Activated naive CD8-positive, alpha-beta T cell treated with anti-CD3 and anti-CD28 coated beads, Interleukin-2, amount 10 ng/mL, durations not matched to agents 7 days and 5 days (primary cell): Measurements from ENCODE around the gene PRDX2. TPM values are rescaled to one million over a fixed set of nuclear protein-coding genes. Genes with fewer than 3 reads are reported as not detected.

ENCODE experiments used
- ATAC-seq: fragments of 150-1000 bp; cut with Tn5 transposase; one replicate; pipeline ENCODE4 v1.10.0; 2021; ENCODE audit warnings: low read depth, moderate library complexity
- POLR2A ChIA-PET: fragments of 350-600 bp; sonication (Branson Sonifier 250); formaldehyde crosslinking; loops from one replicate; lab custom pipeline; 2021; ENCODE audit warnings: antibody characterized with exemption; lab: Charles Lee
- DNase-seq: peaks from one replicate; pipeline ENCODE4 v3.0.0; 2021
- H3K27ac Mint-ChIP-seq: one replicate; pipeline ENCODE4 v1.8.0; 2022; ENCODE audit warnings: mild to moderate bottlenecking, mixed read lengths
- H3K27me3 Mint-ChIP-seq: one replicate; pipeline ENCODE4 v1.8.0; 2022; ENCODE audit warnings: mild to moderate bottlenecking, moderate library complexity, mixed read lengths
- H3K36me3 Mint-ChIP-seq: one replicate; pipeline ENCODE4 v1.8.0; 2021; ENCODE audit warnings: mild to moderate bottlenecking, mixed read lengths
- H3K4me1 Mint-ChIP-seq: one replicate; pipeline ENCODE4 v1.8.0; 2021; ENCODE audit warnings: mixed read lengths
- H3K4me3 Mint-ChIP-seq: one replicate; pipeline ENCODE4 v1.8.0; 2022; ENCODE audit warnings: mild to moderate bottlenecking, moderate library complexity, mixed read lengths
- H3K9me3 Mint-ChIP-seq: one replicate; pipeline ENCODE4 v1.8.0; 2021; ENCODE audit warnings: mixed read lengths
- total RNA-seq, 2 experiments: library from RNA; stranded (reverse); gene quantifications; one replicate each; pipeline ENCODE4 v1.2.3, GENCODE V29; 2021

The PRDX2 gene
- total RNA-seq, 2 experiments from 2014 or later: 170 to 181 TPM

DNA sequence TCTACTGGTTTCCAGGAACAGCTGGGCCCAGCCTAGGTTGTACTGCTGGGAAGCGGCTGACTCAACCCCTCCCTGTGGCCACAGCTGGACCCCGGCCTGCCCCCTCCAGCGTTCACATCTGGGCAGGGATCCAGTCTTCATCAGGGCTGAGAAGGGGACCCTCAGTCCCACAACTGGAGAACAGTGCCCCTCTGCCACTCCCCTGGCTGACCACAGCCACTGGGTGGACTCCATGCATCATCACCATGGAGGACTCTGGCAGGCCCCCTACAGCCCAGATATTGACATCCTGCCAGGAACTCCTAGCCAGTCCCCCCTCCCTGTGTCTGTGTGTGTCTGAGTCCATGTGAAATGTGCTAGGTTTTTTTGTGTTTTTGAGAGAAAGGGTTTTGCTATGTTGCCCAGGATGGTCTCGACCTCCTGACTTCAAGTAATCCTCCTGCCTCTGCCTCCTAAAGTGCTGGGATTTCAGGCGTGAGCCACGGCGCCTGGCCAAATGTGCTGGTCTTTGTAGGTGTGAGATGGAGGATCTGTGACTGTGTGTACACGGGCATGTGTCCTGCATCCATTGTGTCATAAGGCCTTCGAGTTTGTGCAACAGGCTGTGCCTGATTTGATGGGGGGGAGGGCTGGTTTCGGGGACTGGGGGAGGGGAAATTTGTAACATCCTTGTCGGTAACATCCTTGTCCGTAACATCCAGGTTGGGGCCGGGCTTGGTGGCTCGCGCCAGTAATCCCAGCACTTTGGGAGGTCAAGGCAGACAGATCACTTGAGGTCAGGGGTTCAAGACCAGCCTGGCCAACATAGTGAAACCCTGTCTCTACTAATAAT lies 22.2 kb downstream of the PRDX2 start:
- POLR2A ChIA-PET: interaction anchor here (1.2 to 8.6 kb wide), 3 partner anchors 9 to 22 kb away, joined by 4 to 361 read pairs (median 31); partner anchors contain the start of gene JUNB
- no peak for DNase-seq
- Mint-ChIP-seq H3K27me3 (no peaks in the 10 kb centered on the region), H3K36me3 (no peaks in the 10 kb centered on the region), H3K4me3 (peak overlapping the region; percentile 56), H3K27ac (peak overlapping the region; percentile 87), H3K9me3 (no peaks in the 10 kb centered on the region), H3K4me1 (peaks cover 28% of the 10 kb centered on the region)
- no peak for ATAC-seq

DNA sequence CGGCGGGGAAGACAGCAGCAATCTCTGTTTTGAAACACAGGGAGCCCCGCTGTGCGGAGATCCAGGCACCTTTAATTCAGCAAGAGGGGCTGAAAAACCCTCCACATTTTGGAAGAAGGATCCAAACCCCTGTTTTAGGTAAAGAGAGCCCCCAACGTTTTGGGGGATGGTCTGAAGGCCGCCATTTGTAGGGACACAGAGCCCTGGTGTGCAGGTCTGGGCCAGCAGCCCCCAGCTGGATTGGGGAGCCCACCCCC lies 22.8 kb downstream of the PRDX2 start:
- Mint-ChIP-seq H3K27ac (peak overlapping the region; percentile 94), H3K4me3 (peak overlapping the region; percentile 87), H3K27me3 (no peaks in the 10 kb centered on the region), H3K4me1 (peaks cover 29% of the 10 kb centered on the region), H3K9me3 (no peaks in the 10 kb centered on the region), H3K36me3 (no peaks in the 10 kb centered on the region)
- POLR2A ChIA-PET: interaction anchor here (0.5 to 8.6 kb wide), 7 partner anchors 9 to 373 kb away, joined by 3 to 361 read pairs (median 4); partner anchors contain the start of genes JUNB and RNASEH2A
- ATAC-seq (no peak), DNase-seq (no peak)

DNA sequence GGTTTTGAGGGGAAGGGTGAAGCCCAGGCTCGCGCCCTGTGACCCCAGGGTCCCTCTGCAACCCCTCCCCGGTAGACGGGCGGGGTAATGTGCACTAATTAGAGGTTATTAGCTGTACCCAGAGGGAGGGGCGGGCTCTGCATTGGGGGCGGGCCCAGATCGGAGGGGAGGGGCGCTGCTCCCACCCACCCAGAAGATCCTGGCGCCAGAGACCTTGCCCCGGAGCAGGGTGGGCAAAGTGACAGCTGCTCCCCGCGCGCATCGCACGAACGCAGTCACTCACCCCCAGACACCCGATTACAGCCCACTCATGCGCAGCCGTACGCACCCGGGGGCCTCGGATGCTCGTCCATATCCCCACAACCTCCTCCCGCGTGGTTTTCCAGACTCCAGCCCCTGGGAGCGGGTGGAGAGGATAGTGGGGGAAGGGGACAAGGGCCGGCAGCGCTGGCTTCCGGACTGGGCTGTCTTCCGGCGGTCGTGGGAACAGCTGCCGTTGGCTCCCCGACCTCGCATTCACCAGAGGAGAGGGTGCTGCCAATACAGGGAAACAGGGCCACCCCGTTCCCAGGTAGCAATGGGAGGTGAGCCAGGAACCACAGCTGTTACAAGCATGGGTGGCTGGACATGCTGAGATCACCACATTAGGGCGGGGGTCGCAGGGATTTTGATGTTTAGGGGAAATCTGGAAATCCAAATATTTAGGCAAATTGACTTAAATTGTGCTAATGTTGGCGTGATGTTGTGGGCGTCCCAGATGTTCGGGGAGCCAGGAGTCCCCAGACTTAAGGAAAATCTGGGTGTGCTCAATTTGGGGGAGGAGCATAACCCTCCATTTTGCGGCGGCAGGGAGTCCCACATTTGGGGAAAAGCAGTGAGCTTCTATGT lies 23.3 kb downstream of the PRDX2 start:
- H3K9me3 Mint-ChIP-seq: no peaks in the 10 kb centered on the region
- ATAC-seq (peak; percentile 4), DNase-seq (peak; percentile 67)
- POLR2A ChIA-PET: interaction anchor here (0.5 to 8.6 kb wide), 12 partner anchors 10 to 374 kb away, joined by 3 to 361 read pairs (median 4); partner anchors contain the start of genes GET3, JUNB and RNASEH2A
- H3K4me3 Mint-ChIP-seq: peak overlapping the region; percentile 87
- H3K4me1 Mint-ChIP-seq: peaks cover 28% of the 10 kb centered on the region
- no peaks in the 10 kb centered on the region for H3K36me3 Mint-ChIP-seq
- H3K27me3 Mint-ChIP-seq: no peaks in the 10 kb centered on the region
- H3K27ac Mint-ChIP-seq: peak overlapping the region; percentile 94

DNA sequence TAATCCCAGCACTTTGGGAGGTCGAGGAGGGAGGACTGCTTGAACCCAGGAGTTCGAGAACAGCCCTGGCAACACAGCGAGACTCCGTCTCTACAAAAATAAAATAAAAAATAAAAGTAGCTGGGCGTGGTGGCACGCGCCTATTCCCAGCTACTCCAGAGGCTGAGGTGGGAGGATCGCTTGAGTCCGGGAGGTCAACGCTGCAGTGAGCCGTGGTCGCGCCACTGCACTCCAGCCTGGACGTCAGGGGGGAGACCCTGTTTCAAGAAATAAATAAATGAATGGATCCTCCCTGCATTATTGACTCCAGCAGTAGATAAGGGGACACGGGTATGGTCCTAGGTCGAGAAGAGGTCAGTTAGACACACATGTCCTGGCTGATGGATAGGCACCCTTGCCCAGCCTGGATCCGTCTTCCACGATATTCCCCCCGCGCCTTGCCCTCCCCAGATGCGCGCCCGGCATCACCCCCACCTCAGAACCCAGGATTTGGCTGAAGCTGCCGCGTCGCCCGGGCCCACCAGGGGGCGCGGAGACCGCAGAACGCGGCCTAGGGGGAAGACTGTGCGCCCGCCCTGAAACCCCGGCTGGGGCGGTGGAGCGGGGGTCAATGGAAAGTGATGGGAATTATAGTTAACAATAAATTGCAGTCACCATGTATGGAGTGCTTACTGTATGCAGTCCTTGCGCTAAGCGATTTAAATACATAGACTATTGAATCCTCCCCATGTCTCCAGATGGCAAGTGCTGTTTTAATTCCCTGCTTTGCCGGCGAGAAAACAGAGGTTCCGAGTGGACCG lies 24.2 kb downstream of the PRDX2 start:
- peak; percentile 32 for ATAC-seq
- POLR2A ChIA-PET: interaction anchor here (0.6 to 8.6 kb wide), 8 partner anchors 11 to 189 kb away, joined by 3 to 361 read pairs (median 6); partner anchors contain the start of genes GET3, JUNB and RNASEH2A
- peak; percentile 92 for DNase-seq
- Mint-ChIP-seq H3K36me3 (no peaks in the 10 kb centered on the region), H3K9me3 (no peaks in the 10 kb centered on the region), H3K4me3 (peak overlapping the region; percentile 87), H3K27me3 (no peaks in the 10 kb centered on the region), H3K27ac (peak overlapping the region; percentile 94), H3K4me1 (peaks cover 28% of the 10 kb centered on the region)

DNA sequence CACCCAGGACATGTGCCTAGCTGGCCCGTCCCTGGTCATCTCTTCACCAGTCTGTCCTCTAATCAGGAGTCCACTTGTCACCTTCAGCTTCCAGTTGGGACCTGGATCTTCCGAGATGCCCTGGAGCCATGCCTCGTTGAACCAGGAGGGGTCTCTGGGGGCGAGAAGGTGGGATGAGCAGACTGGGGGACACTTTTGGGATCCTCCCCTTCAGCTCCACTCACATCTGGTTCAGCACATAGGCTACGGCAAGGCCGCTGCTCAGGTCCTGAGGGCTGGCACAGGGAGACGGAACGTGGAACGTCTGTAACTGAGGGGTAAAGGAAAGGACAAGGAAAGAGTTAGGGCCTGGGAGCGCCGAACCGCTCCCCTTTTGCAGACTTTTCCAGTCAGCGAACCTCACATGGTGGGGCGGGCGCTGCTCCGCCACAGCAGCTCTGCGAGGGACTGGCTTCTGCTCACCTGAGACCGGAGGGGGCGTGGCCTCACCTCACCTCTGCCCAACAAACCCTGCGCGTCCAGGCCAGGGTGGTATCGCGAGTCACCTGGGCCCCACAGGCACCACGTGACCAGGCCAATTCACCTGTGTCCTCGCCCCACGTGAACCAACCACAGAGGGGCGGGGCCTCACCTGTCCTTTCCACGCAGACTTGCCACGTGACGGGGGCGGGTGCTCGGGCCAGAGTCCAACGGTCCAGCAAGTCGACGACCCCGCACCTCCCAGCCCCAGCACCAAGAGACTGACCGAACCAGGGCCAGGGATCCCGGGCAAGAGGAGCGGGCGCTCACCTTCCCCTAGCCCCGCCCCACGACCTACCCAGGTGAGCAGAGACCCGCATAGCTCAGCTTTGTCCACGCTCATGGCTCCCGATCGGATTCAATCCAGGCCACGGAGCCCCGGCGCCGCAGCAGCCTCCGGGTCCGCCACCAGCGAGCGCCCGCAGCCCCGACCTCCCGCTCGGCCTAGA lies 26.7 kb downstream of the PRDX2 start, which contains the start of gene HOOK2:
TSS of gene HOOK2 (minus strand) at position 965 of the 968 bp plus-strand sequence. CDS start at position 862, 103 bp downstream.
- DNase-seq (no peak), ATAC-seq (peak; percentile 21)
- no peaks in the 10 kb centered on the region for H3K9me3 Mint-ChIP-seq
- H3K27ac Mint-ChIP-seq: peak within 1 kb of the TSS; percentile 48
- peak within 1 kb of the TSS; percentile 71 for H3K4me3 Mint-ChIP-seq
- POLR2A ChIA-PET: interaction anchor here (2.7 kb wide), 1 partner anchor 18 kb away, joined by 20 read pairs; the partner anchor contains the start of gene JUNB
- no peaks in the 10 kb centered on the region for H3K36me3 Mint-ChIP-seq
- no peaks in the 10 kb centered on the region for H3K27me3 Mint-ChIP-seq
- H3K4me1 Mint-ChIP-seq: peaks cover 19% of the 10 kb centered on the region

DNA sequence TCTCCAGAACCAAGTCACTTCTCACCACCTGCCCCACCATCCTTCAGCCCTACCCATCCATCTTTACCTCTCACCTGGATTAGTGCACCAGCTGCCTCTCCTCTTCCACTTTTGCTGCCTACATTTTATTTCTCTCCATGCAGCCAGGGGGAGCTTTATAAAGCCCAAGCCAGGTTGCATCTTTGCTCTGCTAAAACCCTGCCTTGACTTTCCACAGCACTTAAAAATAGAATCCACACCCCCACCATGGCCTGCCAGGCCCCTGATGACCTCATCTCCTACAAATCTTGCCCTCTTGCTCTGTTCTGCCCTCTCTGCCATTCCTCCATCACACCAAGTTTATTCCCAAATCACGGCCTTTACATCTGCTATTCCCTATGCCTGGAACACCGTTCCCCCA lies 28.0 kb downstream of the PRDX2 start:
- no peaks in the 10 kb centered on the region for H3K27me3 Mint-ChIP-seq
- H3K36me3 Mint-ChIP-seq: no peaks in the 10 kb centered on the region
- no peak overlapping the region for H3K4me3 Mint-ChIP-seq
- H3K4me1 Mint-ChIP-seq: peaks cover 12% of the 10 kb centered on the region
- peak overlapping the region; percentile 18 for H3K27ac Mint-ChIP-seq
- no peak for ATAC-seq
- POLR2A ChIA-PET: interaction anchor here (0.5 to 2.7 kb wide), 4 partner anchors 20 to 166 kb away, joined by 3 to 20 read pairs (median 4); partner anchors contain the start of gene JUNB
- DNase-seq: no peak
- H3K9me3 Mint-ChIP-seq: no peaks in the 10 kb centered on the region

DNA sequence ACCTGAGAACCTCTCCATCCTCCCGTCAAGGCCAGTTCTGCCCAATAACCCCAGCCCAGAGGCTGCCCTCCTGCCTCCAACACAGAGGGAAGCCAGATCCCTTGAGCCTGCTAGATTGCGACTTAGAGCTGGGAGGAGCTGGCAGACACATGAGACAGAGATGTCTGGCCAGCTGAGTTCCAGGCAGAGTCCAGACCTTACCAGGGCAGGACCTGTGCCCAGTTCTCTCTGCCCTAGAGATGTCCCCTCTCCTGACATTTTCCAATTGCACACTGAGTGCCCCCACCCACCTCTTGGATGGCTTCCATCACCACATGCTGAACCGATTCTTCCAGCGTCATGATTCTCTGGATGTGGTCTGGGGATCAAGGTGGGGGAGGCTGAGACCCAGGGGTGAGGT lies 29.3 kb downstream of the PRDX2 start:
- Mint-ChIP-seq H3K4me3 (no peak overlapping the region), H3K36me3 (no peaks in the 10 kb centered on the region), H3K27me3 (no peaks in the 10 kb centered on the region), H3K4me1 (peaks cover 8% of the 10 kb centered on the region), H3K27ac (no peak overlapping the region), H3K9me3 (no peaks in the 10 kb centered on the region)
- POLR2A ChIA-PET: interaction anchor here (2.7 kb wide), 1 partner anchor 21 kb away, joined by 20 read pairs; the partner anchor contains the start of gene JUNB
- DNase-seq (no peak), ATAC-seq (no peak)

DNA sequence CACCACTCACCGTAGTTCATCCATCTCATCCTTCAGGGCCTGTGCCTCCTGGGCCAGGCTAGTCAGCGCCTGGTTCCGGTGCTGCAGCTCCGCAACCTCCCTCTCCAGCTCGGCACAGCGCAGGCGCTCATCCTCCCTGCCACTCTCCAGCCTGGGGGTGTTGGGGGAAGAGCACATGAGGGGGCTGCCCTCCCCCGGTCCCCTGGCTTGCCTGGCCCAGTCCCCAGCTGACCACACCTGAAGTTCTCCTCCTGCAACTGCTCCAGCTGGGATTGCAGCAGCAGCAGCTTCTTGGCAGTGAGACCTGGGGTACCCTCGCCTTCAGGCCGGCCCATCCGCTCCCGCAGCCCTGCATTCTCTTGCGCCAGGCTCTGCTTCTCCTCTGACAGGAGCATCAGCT lies 30.7 kb downstream of the PRDX2 start:
- no peak for ATAC-seq
- Mint-ChIP-seq H3K4me3 (no peak overlapping the region), H3K9me3 (no peaks in the 10 kb centered on the region), H3K27ac (no peak overlapping the region), H3K27me3 (no peaks in the 10 kb centered on the region), H3K4me1 (peaks cover 8% of the 10 kb centered on the region), H3K36me3 (no peaks in the 10 kb centered on the region)
- POLR2A ChIA-PET: interaction anchor here (0.6 kb wide), 1 partner anchor 23 kb away, joined by 3 read pairs; no protein-coding TSS in a partner anchor
- DNase-seq: no peak

DNA sequence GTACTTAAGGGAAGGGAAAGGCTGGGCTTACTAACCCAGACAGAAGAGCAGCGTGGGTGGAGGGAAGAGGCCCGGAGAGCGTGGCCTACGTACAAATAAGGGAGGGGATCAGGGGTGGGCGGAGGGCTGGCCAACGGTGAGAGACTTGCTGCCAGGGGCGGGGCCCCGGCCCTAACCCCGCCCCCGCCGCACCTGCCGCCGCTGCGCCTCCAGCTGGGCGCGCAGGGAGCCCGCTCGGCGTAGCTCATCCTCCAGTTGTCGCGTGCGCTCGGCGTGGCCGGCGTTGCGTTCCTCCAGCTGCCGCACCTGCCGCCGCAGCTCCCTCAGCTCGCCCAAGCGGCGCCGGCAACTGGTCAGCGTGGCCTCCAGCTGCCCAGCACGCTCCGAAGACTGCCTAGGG lies 31.9 kb downstream of the PRDX2 start:
- H3K27me3 Mint-ChIP-seq: no peaks in the 10 kb centered on the region
- peak overlapping the region; percentile 24 for H3K4me3 Mint-ChIP-seq
- no peak overlapping the region for H3K27ac Mint-ChIP-seq
- POLR2A ChIA-PET: interaction anchor here (0.9 kb wide), 1 partner anchor 24 kb away, joined by 3 read pairs; no protein-coding TSS in a partner anchor
- H3K4me1 Mint-ChIP-seq: peaks cover 8% of the 10 kb centered on the region
- H3K36me3 Mint-ChIP-seq: no peaks in the 10 kb centered on the region
- H3K9me3 Mint-ChIP-seq: no peaks in the 10 kb centered on the region
- ATAC-seq (no peak), DNase-seq (peak; percentile 45)

DNA sequence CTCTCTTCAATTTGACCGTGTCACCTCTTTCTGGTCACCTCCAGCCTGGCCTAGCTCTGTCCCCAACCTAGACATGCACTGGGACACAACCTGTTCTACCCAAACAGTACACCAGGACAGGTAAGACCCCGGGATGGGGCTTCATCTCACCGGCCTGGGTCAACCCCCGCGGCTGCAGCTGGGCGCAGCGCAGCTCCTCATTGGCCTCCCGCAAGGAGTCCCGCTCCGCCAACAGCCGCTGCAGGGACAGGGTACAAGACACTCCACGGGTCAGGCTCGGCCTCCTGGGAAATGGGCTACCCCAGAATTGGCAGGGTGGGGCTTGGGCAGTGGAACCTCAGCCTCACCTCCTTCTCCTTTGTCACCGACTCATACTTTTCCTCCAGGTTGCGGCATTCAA lies 33.9 kb downstream of the PRDX2 start:
- Mint-ChIP-seq H3K9me3 (no peaks in the 10 kb centered on the region), H3K4me1 (peaks cover 3% of the 10 kb centered on the region), H3K27me3 (no peaks in the 10 kb centered on the region), H3K4me3 (no peak overlapping the region), H3K27ac (no peak overlapping the region), H3K36me3 (no peaks in the 10 kb centered on the region)
- DNase-seq (no peak), ATAC-seq (no peak)
- POLR2A ChIA-PET: interaction anchor here (3.1 kb wide), 1 partner anchor 24 kb away, joined by 30 read pairs; the partner anchor contains the start of gene JUNB

DNA sequence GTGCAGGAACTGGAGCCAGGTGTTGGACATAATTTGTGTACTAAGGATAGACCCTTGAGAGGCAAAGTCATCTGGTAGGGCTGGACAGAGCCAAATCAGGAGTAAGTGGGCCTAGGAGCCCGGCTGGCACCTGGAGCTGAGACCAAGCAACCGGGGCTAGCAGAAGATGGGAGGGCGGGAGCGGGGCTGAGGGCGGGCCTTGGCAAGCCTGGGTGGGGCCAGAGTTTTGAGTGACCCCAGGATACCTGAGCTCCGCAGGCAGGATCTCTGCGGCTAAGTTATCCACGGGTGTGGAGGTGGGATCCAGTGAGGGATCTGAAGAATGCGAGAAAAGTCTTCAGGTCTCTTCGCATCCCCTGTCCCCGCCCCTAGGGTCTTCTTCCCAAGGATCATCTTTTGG lies 34.5 kb downstream of the PRDX2 start:
- Mint-ChIP-seq H3K4me3 (no peak overlapping the region), H3K36me3 (no peaks in the 10 kb centered on the region), H3K9me3 (no peaks in the 10 kb centered on the region), H3K27me3 (no peaks in the 10 kb centered on the region), H3K27ac (no peak overlapping the region), H3K4me1 (peaks cover 3% of the 10 kb centered on the region)
- POLR2A ChIA-PET: interaction anchor here (0.6 to 3.1 kb wide), 3 partner anchors 25 to 105 kb away, joined by 5 to 30 read pairs (median 11); partner anchors contain the start of gene JUNB
- ATAC-seq (no peak), DNase-seq (no peak)
